ENCODE results near the gene ZC3H8. TPM values are rescaled to one million over a fixed set of nuclear protein-coding genes. Genes with fewer than 3 reads are reported as not detected.
A peak's percentile ranks its signal among the peaks of the same experiment; 100 is the strongest.

ZC3H8 gene
- total RNA-seq, 1 experiment from 2014 or later: 33.0 TPM

DNA sequence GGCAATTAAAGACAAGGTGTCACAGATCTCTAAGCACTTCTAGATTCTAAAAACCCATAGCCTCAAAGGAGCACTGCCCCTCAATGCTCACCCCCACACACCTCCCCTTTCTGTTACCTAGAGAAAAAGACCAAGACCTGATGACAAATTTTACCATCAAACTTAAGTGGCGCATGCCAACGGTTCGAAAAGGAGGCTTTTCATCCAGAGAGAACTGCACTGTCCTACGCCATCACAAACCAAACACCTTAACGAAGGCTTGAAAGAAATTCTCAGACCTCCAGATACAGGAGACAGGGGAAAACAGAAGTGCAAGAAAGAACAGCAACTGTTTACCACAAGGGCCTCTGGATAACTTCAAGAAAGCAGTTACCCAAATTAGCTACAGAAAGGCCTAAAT, 18.5 kb upstream of the ZC3H8 start:
- no peaks in the 10 kb centered on the region for H3K9me3 ChIP-seq (ENCODE audit: low read length)

DNA sequence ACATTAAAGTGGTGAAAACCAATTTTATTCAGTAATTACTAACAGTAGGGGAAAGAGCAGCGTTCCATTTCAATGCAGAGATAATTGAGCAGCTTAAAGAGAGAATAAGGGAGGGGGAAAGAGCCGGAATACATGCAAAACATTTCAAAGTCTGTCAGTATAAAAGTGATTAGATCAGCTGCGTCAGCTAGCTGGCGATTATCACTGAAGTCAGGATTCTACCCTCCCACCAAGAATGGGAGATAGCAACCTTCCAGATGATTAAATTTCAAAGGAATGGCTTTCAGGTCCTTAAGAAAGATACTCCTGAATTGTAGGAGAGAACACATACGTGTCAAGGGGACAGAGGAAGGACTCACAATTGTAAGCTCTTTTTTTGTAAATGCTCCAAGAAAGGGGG, 17.8 kb upstream of the ZC3H8 start:
- no peak overlapping the region for H3K4me3 ChIP-seq (ENCODE audit: low read length)
- H4K20me1 ChIP-seq (ENCODE audit: insufficient read depth, low read depth, low read length): no peaks in the 10 kb centered on the region
- no peak overlapping the region for H2AFZ ChIP-seq (ENCODE audit: low read length)
- no peak for DNase-seq
- no peaks in the 10 kb centered on the region for H3K27me3 ChIP-seq (ENCODE audit: low read length)
- H3K4me1 ChIP-seq (ENCODE audit: low read length): peaks cover 11% of the 10 kb centered on the region
- no peaks in the 10 kb centered on the region for H3K36me3 ChIP-seq (ENCODE audit: insufficient read depth, low read length)
- H3K79me2 ChIP-seq (ENCODE audit: low read length): no peaks in the 10 kb centered on the region
- H3K9me3 ChIP-seq (ENCODE audit: low read length): no peaks in the 10 kb centered on the region
- no peak overlapping the region for H3K27ac ChIP-seq (ENCODE audit: low read length)
- H3K4me2 ChIP-seq (ENCODE audit: low read depth, low read length, poor library complexity, severe bottlenecking): no peak overlapping the region
- H3K9me2 ChIP-seq (replicated peaks; ENCODE audit: insufficient read depth, low read length): no peaks in the 10 kb centered on the region
- no peak overlapping the region for H3K9ac ChIP-seq (ENCODE audit: low read length)

More for the DNA sequence above, 18.5 kb upstream of the ZC3H8 start:
- no peak overlapping the region for H2AFZ ChIP-seq (ENCODE audit: low read length)
- H3K27ac ChIP-seq (ENCODE audit: low read length): no peak overlapping the region
- no peaks in the 10 kb centered on the region for H3K79me2 ChIP-seq (ENCODE audit: low read length)
- no peaks in the 10 kb centered on the region for H3K27me3 ChIP-seq (ENCODE audit: low read length)
- H3K4me1 ChIP-seq (ENCODE audit: low read length): peaks cover 11% of the 10 kb centered on the region
- H4K20me1 ChIP-seq (ENCODE audit: insufficient read depth, low read depth, low read length): no peaks in the 10 kb centered on the region
- H3K4me3 ChIP-seq (ENCODE audit: low read length): no peak overlapping the region
- H3K36me3 ChIP-seq (ENCODE audit: insufficient read depth, low read length): no peaks in the 10 kb centered on the region
- no peaks in the 10 kb centered on the region for H3K9me2 ChIP-seq (replicated peaks; ENCODE audit: insufficient read depth, low read length)
- DNase-seq: no peak
- H3K4me2 ChIP-seq (ENCODE audit: low read depth, low read length, poor library complexity, severe bottlenecking): no peak overlapping the region
- no peak overlapping the region for H3K9ac ChIP-seq (ENCODE audit: low read length)

DNA sequence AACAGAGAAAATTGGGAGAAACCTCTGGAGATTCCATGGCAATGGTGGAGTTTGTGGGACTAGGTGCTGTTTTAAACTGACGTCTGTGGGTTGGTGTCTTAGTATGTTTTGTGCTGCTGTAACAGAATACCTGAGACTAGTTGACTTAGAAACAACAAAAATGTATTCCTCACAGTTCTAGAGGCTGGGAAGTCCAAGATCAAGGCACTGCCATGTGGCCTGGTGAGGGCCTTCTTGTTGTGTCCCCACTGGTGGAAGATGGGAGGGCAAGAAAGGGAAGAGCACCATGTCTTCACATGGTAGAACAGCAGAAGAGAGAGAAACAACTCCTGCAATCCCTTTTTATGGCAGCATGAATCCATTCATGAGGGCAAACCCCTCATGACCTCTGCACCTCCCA, 13.7 kb upstream of the ZC3H8 start:
- H3K9me2 ChIP-seq (replicated peaks; ENCODE audit: insufficient read depth, low read length): no peaks in the 10 kb centered on the region
- H3K79me2 ChIP-seq (ENCODE audit: low read length): no peaks in the 10 kb centered on the region
- no peaks in the 10 kb centered on the region for H4K20me1 ChIP-seq (ENCODE audit: insufficient read depth, low read depth, low read length)
- H3K9ac ChIP-seq (ENCODE audit: low read length): no peak overlapping the region
- H3K4me2 ChIP-seq (ENCODE audit: low read depth, low read length, poor library complexity, severe bottlenecking): no peak overlapping the region
- H3K4me1 ChIP-seq (ENCODE audit: low read length): no peaks in the 10 kb centered on the region
- no peak overlapping the region for H3K27ac ChIP-seq (ENCODE audit: low read length)
- H2AFZ ChIP-seq (ENCODE audit: low read length): no peak overlapping the region
- no peaks in the 10 kb centered on the region for H3K36me3 ChIP-seq (ENCODE audit: insufficient read depth, low read length)
- H3K9me3 ChIP-seq (ENCODE audit: low read length): no peaks in the 10 kb centered on the region
- no peak overlapping the region for H3K4me3 ChIP-seq (ENCODE audit: low read length)
- H3K27me3 ChIP-seq (ENCODE audit: low read length): no peaks in the 10 kb centered on the region
- no peak for DNase-seq

DNA sequence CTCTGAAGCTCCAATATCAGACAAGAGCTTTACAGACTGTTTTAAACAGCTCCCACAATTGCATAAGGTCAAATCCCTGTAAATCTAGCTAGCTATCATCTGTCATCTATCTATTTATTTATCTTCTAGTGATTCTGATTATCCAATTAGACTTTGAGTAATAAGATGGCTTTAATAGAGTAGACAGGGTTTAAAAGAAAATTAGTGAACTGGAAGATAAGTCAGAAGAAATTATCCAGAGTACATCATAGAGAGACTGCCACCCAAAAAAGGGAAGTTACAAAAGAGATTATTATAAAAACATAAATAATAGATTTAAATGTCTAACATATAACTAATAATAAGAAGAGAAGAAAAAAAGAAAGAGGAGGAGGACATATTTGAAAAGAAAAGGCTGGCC, 8.0 kb upstream of the ZC3H8 start:
- Histone ChIP-seq H4K20me1 (ENCODE audit: insufficient read depth, low read depth, low read length) (no peaks in the 10 kb centered on the region), H2AFZ (ENCODE audit: low read length) (no peak overlapping the region), H3K9me2 (replicated peaks; ENCODE audit: insufficient read depth, low read length) (no peaks in the 10 kb centered on the region), H3K79me2 (ENCODE audit: low read length) (no peaks in the 10 kb centered on the region), H3K4me2 (ENCODE audit: low read depth, low read length, poor library complexity, severe bottlenecking) (no peak overlapping the region), H3K27ac (ENCODE audit: low read length) (no peak overlapping the region), H3K4me3 (ENCODE audit: low read length) (no peak overlapping the region), H3K27me3 (ENCODE audit: low read length) (no peaks in the 10 kb centered on the region), H3K36me3 (ENCODE audit: insufficient read depth, low read length) (no peaks in the 10 kb centered on the region), H3K4me1 (ENCODE audit: low read length) (peaks cover 3% of the 10 kb centered on the region), H3K9me3 (ENCODE audit: low read length) (0 out of 2 replicates have a peak, but pooled peaks cover 2% of the 10 kb centered on the region), H3K9ac (ENCODE audit: low read length) (no peak overlapping the region)
- no peak for DNase-seq

DNA sequence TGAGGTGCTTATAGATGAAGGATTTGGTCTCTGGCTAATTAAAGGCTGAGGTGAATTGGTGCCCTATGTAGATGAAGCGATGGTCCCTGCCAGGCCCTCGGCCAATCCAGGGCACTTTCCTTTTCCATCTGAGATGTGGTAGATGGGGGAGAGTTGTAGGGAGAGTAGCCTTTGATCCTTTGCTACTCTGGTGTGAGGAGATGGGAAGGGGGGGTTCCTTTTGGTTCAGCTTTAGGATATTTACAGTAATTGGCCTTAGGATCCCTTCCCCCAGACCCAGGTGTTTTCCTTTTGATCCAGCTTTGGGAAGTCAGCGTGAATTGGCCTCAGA, 5.4 kb upstream of the ZC3H8 start:
- Histone ChIP-seq H4K20me1 (ENCODE audit: insufficient read depth, low read depth, low read length) (no peaks in the 10 kb centered on the region), H3K4me1 (ENCODE audit: low read length) (peaks cover 10% of the 10 kb centered on the region), H3K27ac (ENCODE audit: low read length) (no peak overlapping the region), H3K79me2 (ENCODE audit: low read length) (no peaks in the 10 kb centered on the region), H3K9me3 (ENCODE audit: low read length) (0 out of 2 replicates have a peak, but pooled peaks cover 2% of the 10 kb centered on the region), H2AFZ (ENCODE audit: low read length) (peak overlapping the region; percentile 96), H3K36me3 (ENCODE audit: insufficient read depth, low read length) (no peaks in the 10 kb centered on the region), H3K4me3 (ENCODE audit: low read length) (no peak overlapping the region), H3K9me2 (replicated peaks; ENCODE audit: insufficient read depth, low read length) (no peaks in the 10 kb centered on the region; the same call in 1 of the 2 replicates), H3K4me2 (ENCODE audit: low read depth, low read length, poor library complexity, severe bottlenecking) (no peak overlapping the region), H3K9ac (ENCODE audit: low read length) (no peak overlapping the region), H3K27me3 (ENCODE audit: low read length) (no peaks in the 10 kb centered on the region)
- DNase-seq: no peak

DNA sequence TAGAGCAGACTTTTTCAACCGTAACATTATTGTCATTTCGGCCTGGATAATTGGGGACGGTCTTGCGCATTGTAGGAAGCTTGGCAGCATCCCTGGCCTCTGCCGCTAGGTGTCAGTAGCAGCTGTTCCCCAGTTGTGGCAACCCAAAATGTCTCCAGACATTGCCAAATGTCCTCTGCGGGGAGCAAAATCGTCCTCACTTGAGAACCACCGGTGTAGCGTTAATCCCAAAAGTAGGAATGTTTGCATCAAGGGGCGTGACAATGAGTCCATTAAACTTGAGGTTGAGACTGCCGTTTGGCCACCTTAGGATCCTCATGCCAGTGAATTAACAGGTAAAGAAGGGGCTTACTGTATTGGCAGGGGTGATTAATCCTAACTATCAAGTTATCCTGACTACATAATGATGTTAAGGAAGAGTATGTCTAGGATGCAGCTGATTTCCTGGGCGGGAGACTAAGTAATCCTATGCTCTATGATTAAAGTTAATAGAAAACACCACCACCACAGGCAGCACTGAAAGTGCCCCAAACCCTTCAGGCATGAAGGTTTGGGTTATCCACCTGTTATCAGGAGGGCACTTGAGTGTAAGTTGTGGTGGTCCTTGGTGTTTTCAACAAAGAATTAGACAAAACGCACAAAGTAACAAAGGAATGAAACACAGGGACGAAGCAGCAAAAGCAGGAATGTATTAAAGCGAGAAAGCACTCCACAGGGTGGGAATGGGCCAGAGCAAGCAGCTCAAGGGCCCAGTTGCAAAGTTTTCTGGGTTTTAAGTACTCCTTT, 4.9 kb upstream of the ZC3H8 start:
- Histone ChIP-seq H3K27me3 (ENCODE audit: low read length) (no peaks in the 10 kb centered on the region), H3K4me1 (ENCODE audit: low read length) (peaks cover 12% of the 10 kb centered on the region), H3K79me2 (ENCODE audit: low read length) (peaks cover under 1% of the 10 kb centered on the region; the same call in 1 of the 2 replicates), H3K27ac (ENCODE audit: low read length) (no peak overlapping the region), H3K4me3 (ENCODE audit: low read length) (0 out of 2 replicates have a peak overlapping the region, but pooled peaks have one; percentile 15), H3K9me2 (replicated peaks; ENCODE audit: insufficient read depth, low read length) (no peaks in the 10 kb centered on the region; the same call in 1 of the 2 replicates), H3K9me3 (ENCODE audit: low read length) (0 out of 2 replicates have a peak, but pooled peaks cover 2% of the 10 kb centered on the region), H3K36me3 (ENCODE audit: insufficient read depth, low read length) (no peaks in the 10 kb centered on the region), H3K4me2 (ENCODE audit: low read depth, low read length, poor library complexity, severe bottlenecking) (peak overlapping the region; percentile 47), H2AFZ (ENCODE audit: low read length) (peak overlapping the region; percentile 96), H4K20me1 (ENCODE audit: insufficient read depth, low read depth, low read length) (no peaks in the 10 kb centered on the region), H3K9ac (ENCODE audit: low read length) (peak overlapping the region; percentile 36; the same call in 1 of the 2 replicates)
- peak; percentile 88 for DNase-seq

DNA sequence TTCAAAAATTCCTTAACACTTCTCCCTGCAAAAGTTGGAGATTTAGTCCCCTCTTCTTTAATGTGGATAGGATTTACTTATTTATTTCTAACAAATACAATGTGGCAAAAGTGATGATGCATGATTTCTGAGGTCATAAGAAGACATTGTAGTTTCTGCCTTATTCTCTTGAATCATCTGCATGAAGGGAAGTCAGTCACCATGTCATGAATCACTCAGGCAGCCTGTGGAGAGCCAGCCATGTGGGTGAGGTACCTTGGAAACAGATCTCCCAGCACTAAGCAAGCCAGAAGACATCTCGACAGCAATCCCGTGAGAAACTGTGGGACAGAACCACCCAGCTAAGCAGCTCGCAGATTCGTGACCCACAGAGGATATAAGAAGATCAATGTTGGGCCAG, 2.7 kb upstream of the ZC3H8 start:
- Histone ChIP-seq H3K27me3 (ENCODE audit: low read length) (no peaks in the 10 kb centered on the region), H3K9ac (ENCODE audit: low read length) (no peak overlapping the region), H3K79me2 (ENCODE audit: low read length) (peaks cover 22% of the 10 kb centered on the region), H3K4me1 (ENCODE audit: low read length) (peaks cover 25% of the 10 kb centered on the region), H3K9me2 (replicated peaks; ENCODE audit: insufficient read depth, low read length) (no peaks in the 10 kb centered on the region; the same call in 1 of the 2 replicates), H2AFZ (ENCODE audit: low read length) (no peak overlapping the region), H3K36me3 (ENCODE audit: insufficient read depth, low read length) (no peaks in the 10 kb centered on the region), H3K4me2 (ENCODE audit: low read depth, low read length, poor library complexity, severe bottlenecking) (no peak overlapping the region), H3K4me3 (ENCODE audit: low read length) (no peak overlapping the region), H3K9me3 (ENCODE audit: low read length) (no peaks in the 10 kb centered on the region), H3K27ac (ENCODE audit: low read length) (no peak overlapping the region), H4K20me1 (ENCODE audit: insufficient read depth, low read depth, low read length) (no peaks in the 10 kb centered on the region)
- DNase-seq: no peak

DNA sequence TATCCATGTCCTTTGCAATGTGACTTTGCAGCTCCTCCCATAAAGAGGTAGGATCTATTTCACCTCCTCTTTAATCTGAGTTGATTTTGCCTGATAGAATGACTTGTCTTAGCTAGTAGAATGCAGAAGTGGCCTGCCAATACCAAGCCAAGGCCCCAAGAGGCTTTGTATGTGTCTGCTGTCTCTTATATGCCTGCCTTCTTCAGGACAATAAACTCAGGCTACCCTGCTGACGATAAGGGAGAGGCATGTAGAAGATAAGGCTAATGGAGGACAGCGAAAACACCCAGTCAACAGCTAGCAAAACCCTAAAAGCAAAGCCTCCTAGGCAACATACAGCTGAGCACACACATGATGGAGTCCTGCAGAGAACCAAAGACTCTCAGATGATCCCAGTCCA, 1.8 kb upstream of the ZC3H8 start:
- Histone ChIP-seq H3K9ac (ENCODE audit: low read length) (no peak overlapping the region), H2AFZ (ENCODE audit: low read length) (peak overlapping the region; percentile 49; the same call in 1 of the 2 replicates)

More for the DNA sequence above, 1.8 kb upstream of the ZC3H8 start:
- Histone ChIP-seq H3K79me2 (ENCODE audit: low read length) (peaks cover 31% of the 10 kb centered on the region), H3K36me3 (ENCODE audit: insufficient read depth, low read length) (0 out of 2 replicates have a peak, but pooled peaks cover 3% of the 10 kb centered on the region), H3K4me1 (ENCODE audit: low read length) (peaks cover 27% of the 10 kb centered on the region), H3K27ac (ENCODE audit: low read length) (no peak overlapping the region), H3K4me2 (ENCODE audit: low read depth, low read length, poor library complexity, severe bottlenecking) (no peak overlapping the region), H3K27me3 (ENCODE audit: low read length) (no peaks in the 10 kb centered on the region), H3K4me3 (ENCODE audit: low read length) (no peak overlapping the region), H3K9me2 (replicated peaks; ENCODE audit: insufficient read depth, low read length) (no peaks in the 10 kb centered on the region; the same call in 1 of the 2 replicates), H4K20me1 (ENCODE audit: insufficient read depth, low read depth, low read length) (no peaks in the 10 kb centered on the region), H3K9me3 (ENCODE audit: low read length) (no peaks in the 10 kb centered on the region)
- DNase-seq: no peak
